Spinal cord (tissue), 10 donors: Measurements from ENCODE around the gene FAM156B. TPM values are rescaled to one million over a fixed set of nuclear protein-coding genes. Genes with fewer than 3 reads are reported as not detected.
"Not testable (repeated sequence)": the region's sequence is repeated elsewhere in the genome, so short reads cannot be mapped to it uniquely, and the experiment has no call there.

Experiments used
- DNase-seq, 6 donors: peaks; one replicate each; pipeline versions ENCODE4 v3.0.0 to v3.0.0-alpha.2; 2013 to 2015; ENCODE audit warnings: low spot score in 6 of 6, low read depth in 4 of 6
- H3K27ac ChIP-seq: one replicate; pipeline ENCODE4 v1.5.1; 2013; ENCODE audit warnings: low read depth, low read length, control low read depth
- H3K27me3 ChIP-seq: one replicate; pipeline ENCODE4 v1.6.1; 2013; ENCODE audit warnings: low read length; ENCODE audit not compliant: control insufficient read depth, insufficient read depth
- H3K36me3 ChIP-seq: one replicate; pipeline ENCODE4 v1.6.1; 2013; ENCODE audit warnings: low read length; ENCODE audit not compliant: control insufficient read depth, insufficient read depth
- H3K4me1 ChIP-seq: one replicate; pipeline ENCODE4 v1.6.1; 2013; ENCODE audit warnings: low read length; ENCODE audit not compliant: control insufficient read depth, insufficient read depth
- H3K4me3 ChIP-seq: one replicate; pipeline ENCODE4 v1.5.1; 2013; ENCODE audit warnings: low read depth, low read length, control low read depth
- H3K9me3 ChIP-seq: one replicate; pipeline ENCODE4 v1.6.1; 2013; ENCODE audit warnings: low read length; ENCODE audit not compliant: control insufficient read depth, insufficient read depth
- WGBS: methylation state at CpG from one replicate; pipeline ENCODE4 v1.1.5; 2013; ENCODE audit warnings: missing lambda C conversion rate; ENCODE audit not compliant: insufficient coverage; 5-methylcytosine and 5-hydroxymethylcytosine counted together
- polyA plus RNA-seq, 2 donors: library from polyadenylated mRNA; unstranded; fragments of 120-200 nt; gene quantifications; one replicate each; pipeline ENCODE4 v1.2.1, GENCODE V29; 2013; ENCODE audit not compliant: insufficient read length in 2 of 2
- total RNA-seq, 2 donors: library from RNA; depleted of rRNA in 1 of 2; stranded (reverse); fragments of 120-200 nt in 1 of 2; fragments of >200 nt in 1 of 2; gene quantifications; one replicate each; pipeline versions ENCODE4 v1.2.3 to v1.2.4, GENCODE V29; 2013 to 2014
- donor health status: healthy.

Gene FAM156B
- total and polyA plus RNA-seq, 4 donors, result 20.7 to 48.4 (median 32.1) TPM

DNA sequence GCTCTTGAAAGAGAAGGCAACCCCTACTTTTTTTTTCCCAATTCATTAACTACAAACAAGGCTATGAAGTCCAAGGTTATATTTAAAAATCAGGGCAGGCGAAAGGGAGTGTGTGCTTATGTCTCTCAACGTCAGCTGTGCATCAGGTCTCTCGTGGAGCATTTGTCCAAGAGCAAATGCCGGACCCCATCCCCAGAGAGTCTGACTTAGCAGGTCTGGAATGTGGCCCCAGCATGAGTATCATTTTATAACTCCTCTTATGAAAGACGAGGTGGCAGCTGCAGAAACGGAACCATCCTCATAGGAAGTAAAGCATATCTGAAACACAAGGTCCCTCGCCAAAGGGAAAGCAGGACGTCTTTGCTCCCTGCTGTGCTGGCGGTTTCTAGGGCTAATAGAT lies 16.6 kb downstream of the FAM156B start:
- H3K36me3 ChIP-seq, DNase-seq, H3K9me3 ChIP-seq, H3K4me3 ChIP-seq, H3K4me1 ChIP-seq, H3K27me3 ChIP-seq, H3K27ac ChIP-seq: not testable (repeated sequence)
- whole genome bisulfite sequencing, result no CpG with 5 or more reads among the region's 9 CpGs

GRCh38 chrX:52914704-52915103 lies 17.6 kb downstream of the FAM156B start:
- H3K4me3 ChIP-seq, H3K27me3 ChIP-seq, H3K36me3 ChIP-seq, H3K4me1 ChIP-seq, DNase-seq, H3K9me3 ChIP-seq, H3K27ac ChIP-seq: not testable (repeated sequence)
- no CpG with 5 or more reads among the region's 3 CpGs for WGBS

GRCh38 chrX:52923781-52924241 lies 26.7 kb downstream of the FAM156B start:
- 80% methylated on average over 1 of the region's 4 CpGs for WGBS
- DNase-seq, result no peak
- no peak overlapping the region for H3K27ac ChIP-seq
- H3K4me1 ChIP-seq, result peaks cover 12% of the 10 kb centered on the region
- no peak overlapping the region for H3K4me3 ChIP-seq
- H3K36me3 ChIP-seq, result no peaks in the 10 kb centered on the region
- H3K27me3 ChIP-seq, result no peaks in the 10 kb centered on the region
- H3K9me3 ChIP-seq, result no peaks in the 10 kb centered on the region

DNA sequence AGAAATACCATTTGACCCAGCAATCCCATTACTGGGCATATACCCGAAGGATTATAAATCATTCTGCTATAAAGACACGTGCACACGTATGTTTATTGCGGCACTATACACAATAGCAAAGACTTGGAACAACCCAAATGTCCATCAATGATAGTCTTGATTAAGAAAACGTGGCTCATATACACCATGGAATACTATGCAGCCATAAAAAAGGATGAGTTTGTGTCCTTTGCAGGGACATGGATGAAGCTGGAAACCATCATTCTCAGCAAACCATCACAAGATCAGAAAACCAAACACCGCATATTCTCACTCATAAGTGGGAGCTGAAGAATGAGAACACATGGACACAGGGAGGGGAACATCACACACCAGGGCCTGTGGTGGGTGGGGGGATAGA lies 33.1 kb downstream of the FAM156B start:
- not testable (repeated sequence) for H3K27me3 ChIP-seq, DNase-seq, H3K9me3 ChIP-seq, H3K4me1 ChIP-seq, H3K36me3 ChIP-seq, H3K27ac ChIP-seq, H3K4me3 ChIP-seq
- no CpG with 5 or more reads among the region's 6 CpGs for WGBS

- no peak overlapping the region for H3K27ac ChIP-seq
- H3K4me3 ChIP-seq, result no peak overlapping the region
- H3K36me3 ChIP-seq, result no peaks in the 10 kb centered on the region
- DNase-seq, result no peak
- no peaks in the 10 kb centered on the region for H3K9me3 ChIP-seq
- no CpG with 5 or more reads among the region's 2 CpGs for WGBS
- H3K27me3 ChIP-seq, result no peaks in the 10 kb centered on the region
- H3K4me1 ChIP-seq, result peaks cover 4% of the 10 kb centered on the region
Observed at GRCh38 chrX:52933213-52933612, 36.1 kb downstream of the FAM156B start.

- WGBS, result 0% methylated on average over 16 of the region's 27 CpGs
- no peak for DNase-seq
- H3K9me3 ChIP-seq, result no peaks in the 10 kb centered on the region
- peaks cover 4% of the 10 kb centered on the region for H3K4me1 ChIP-seq
- no peaks in the 10 kb centered on the region for H3K36me3 ChIP-seq
- H3K4me3 ChIP-seq, result peak overlapping the region; percentile 78
- no peaks in the 10 kb centered on the region for H3K27me3 ChIP-seq
- peak overlapping the region; percentile 99 for H3K27ac ChIP-seq
Observed at GRCh38 chrX:52933976-52934703, 37.0 kb downstream of the FAM156B start.

DNA sequence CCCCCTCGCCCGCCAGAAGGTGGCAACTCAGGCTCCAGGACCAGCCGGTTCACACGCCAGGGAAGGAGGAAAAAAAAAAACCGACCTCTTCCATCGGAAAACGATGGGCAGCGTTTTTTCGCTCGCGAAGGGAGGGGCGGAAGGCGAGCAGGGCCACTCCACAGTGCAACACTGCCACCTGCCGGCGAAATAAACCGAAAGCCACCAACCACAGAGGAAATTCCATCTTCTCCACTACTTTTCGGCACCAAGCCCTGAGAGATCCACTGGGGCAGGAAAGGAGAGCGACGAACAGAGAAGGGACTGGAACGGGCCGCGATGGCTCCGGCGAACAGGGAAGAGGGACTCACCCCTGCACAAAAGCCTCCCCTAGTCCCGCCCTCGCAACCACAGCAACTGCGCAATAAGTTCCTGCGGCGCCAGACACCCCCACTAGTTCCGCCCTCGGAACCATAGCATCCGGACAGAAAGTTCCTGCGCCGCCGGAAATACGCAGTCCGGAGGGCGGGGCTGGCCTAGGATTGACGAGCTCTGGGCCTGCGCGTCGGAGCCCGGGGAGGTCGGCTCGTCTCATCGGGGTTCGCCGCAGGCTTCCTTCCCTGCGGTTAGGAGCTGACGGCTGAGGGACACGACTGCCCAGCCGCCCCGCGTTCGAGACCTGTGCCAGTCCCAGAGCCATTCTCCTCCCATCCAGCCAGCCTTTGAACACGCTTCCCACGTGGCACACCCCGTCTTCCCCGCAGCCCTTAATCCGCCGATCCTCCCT lies 37.8 kb downstream of the FAM156B start:
- WGBS, result under 1% methylated on average over 52 of the region's 61 CpGs
- Histone ChIP-seq H3K27me3 (no peaks in the 10 kb centered on the region), H3K36me3 (no peaks in the 10 kb centered on the region), H3K9me3 (no peaks in the 10 kb centered on the region), H3K4me3 (peak overlapping the region; percentile 78), H3K4me1 (peaks cover 4% of the 10 kb centered on the region), H3K27ac (peak overlapping the region; percentile 99)
- peak; percentile 74 to 99 (median 94) for DNase-seq

DNA sequence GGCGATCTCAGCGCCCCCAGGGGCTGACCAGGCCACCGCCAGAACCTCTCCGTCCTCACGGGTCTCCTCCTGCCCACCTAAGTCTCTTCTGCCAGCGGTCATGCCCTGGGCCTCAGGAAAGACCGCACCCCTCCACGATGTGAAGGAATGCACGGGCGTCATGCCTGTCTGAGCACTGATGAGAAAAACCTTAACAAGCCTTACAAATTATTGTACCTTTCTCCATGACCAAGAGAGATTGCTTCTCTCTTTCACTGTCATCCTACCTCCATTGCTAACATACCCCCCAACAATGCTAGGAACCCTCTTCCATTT lies 38.3 kb downstream of the FAM156B start:
- DNase-seq, H3K4me1 ChIP-seq, H3K9me3 ChIP-seq, H3K27me3 ChIP-seq, H3K36me3 ChIP-seq: not testable (repeated sequence)
- Histone ChIP-seq H3K4me3 (peak overlapping the region; percentile 78), H3K27ac (peak overlapping the region; percentile 99)
- WGBS, result 0% methylated on average over 10 of the region's 10 CpGs

DNA sequence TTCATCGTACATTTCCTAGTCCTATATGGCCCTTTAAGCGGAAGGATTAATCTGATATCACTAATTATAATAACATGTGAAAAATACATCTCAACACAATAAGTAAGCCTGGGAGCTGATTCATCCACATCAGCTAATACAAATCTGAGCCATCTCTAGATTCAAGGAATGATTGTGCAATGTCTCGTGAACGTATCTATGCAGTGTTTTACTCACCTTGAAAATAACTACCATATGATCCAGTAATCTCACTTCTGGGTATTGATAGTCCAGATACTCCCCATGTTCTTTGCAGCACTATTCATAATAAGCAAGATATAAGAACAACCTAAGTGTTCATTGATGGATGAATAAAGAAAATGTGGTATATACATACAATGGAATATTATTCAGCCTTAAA lies 43.6 kb downstream of the FAM156B start:
- not testable (repeated sequence) for H3K27ac ChIP-seq, H3K4me1 ChIP-seq, H3K36me3 ChIP-seq, DNase-seq, H3K4me3 ChIP-seq, H3K9me3 ChIP-seq, H3K27me3 ChIP-seq
- no CpG with 5 or more reads among the region's 4 CpGs for WGBS

DNA sequence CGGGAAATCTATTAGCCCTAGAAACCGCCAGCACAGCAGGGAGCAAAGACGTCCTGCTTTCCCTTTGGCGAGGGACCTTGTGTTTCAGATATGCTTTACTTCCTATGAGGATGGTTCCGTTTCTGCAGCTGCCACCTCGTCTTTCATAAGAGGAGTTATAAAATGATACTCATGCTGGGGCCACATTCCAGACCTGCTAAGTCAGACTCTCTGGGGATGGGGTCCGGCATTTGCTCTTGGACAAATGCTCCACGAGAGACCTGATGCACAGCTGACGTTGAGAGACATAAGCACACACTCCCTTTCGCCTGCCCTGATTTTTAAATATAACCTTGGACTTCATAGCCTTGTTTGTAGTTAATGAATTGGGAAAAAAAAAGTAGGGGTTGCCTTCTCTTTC lies 44.6 kb downstream of the FAM156B start:
- not testable (repeated sequence) for H3K36me3 ChIP-seq, H3K4me3 ChIP-seq, H3K9me3 ChIP-seq, DNase-seq, H3K27ac ChIP-seq, H3K4me1 ChIP-seq, H3K27me3 ChIP-seq
- no CpG with 5 or more reads among the region's 10 CpGs for WGBS
